ENCODE measurements around the gene ERCC1. TPM values are rescaled to one million over a fixed set of nuclear protein-coding genes. Genes with fewer than 3 reads are reported as not detected.

The ERCC1 gene
- polyA plus RNA-seq, 1 of the 3 experiments (the other 2 are of a cell fraction), result 95.3 TPM

DNA sequence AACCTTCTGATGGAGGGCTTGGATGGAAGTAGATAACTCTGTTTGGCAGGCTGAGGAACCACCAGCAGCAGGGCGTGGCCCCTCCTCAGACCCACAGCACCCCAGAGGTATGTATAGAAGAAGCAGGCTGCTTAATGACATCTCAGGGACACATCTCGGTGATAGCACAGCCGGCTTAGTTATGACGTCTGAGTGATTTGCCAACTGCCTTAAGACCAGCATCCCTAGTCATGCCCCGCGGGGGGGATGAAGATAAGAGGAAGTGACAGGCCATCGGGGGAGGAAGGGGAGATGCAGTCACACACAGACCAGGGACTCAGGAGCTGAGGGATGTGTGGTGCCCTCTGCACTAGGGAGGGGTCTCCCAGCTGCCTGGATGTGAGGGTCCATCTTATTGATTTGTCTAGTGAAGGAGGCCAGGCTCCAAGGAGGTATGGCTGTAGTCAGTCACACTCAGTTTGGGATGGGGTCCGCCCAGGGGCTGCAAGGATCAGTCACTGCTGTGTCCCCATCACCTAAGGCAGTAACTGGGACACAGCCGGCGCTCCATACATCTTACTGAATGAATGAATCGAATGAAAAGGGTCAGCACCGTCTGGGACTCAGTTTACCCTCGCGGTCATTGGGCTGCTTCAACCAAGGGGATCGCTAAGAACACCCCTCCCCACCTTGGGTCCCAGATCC is 19.2 kb upstream of the ERCC1 start (continued):
- TF ChIP-seq, protein P1, sequence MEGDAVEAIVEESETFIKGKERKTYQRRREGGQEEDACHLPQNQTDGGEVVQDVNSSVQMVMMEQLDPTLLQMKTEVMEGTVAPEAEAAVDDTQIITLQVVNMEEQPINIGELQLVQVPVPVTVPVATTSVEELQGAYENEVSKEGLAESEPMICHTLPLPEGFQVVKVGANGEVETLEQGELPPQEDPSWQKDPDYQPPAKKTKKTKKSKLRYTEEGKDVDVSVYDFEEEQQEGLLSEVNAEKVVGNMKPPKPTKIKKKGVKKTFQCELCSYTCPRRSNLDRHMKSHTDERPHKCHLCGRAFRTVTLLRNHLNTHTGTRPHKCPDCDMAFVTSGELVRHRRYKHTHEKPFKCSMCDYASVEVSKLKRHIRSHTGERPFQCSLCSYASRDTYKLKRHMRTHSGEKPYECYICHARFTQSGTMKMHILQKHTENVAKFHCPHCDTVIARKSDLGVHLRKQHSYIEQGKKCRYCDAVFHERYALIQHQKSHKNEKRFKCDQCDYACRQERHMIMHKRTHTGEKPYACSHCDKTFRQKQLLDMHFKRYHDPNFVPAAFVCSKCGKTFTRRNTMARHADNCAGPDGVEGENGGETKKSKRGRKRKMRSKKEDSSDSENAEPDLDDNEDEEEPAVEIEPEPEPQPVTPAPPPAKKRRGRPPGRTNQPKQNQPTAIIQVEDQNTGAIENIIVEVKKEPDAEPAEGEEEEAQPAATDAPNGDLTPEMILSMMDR (IDR thresholded peaks at IDR 0.05), result no peak
- TF ChIP-seq NRF1 (IDR thresholded peaks at IDR 0.05; ENCODE audit: low read depth, low read length) (no peak), RXRA (IDR thresholded peaks at IDR 0.05; ENCODE audit: borderline replicate concordance, low read depth) (no peak), EZH2phosphoT487 (IDR thresholded peaks at IDR 0.05; ENCODE audit: borderline replicate concordance, low read depth) (no peak), TCF12 (IDR thresholded peaks at IDR 0.05) (no peak), RAD21 (IDR thresholded peaks at IDR 0.05; ENCODE audit: low read length) (no peak)

DNA sequence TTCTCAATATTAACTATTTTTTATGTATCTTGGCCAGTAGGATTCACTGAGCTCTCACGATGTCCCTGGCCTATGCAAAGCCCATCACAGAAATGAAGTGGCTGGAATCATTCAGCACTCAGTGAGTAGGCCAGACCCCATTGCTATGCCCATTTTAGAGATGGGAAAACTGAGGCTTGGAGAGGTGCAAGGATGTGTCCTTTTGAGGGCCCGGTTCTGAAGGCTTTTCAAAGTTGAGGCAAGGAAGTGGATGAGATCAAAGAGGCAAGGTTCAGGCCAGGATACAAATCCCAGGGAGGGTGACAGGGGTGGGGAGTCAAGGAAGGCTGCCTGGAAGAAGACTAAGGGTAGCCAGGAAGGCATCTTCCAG is 18.7 kb upstream of the ERCC1 start:
- Histone ChIP-seq H3K79me2 (ENCODE audit: insufficient read depth) (no peaks in the 10 kb centered on the region; the same call in 1 of the 2 replicates), H3K4me1 (ENCODE audit: control insufficient read depth in 1 of 2, insufficient read depth in 2 of 2, low read depth in 1 of 2, low read length in 1 of 2) (peaks cover 5 to 16% of the 10 kb centered on the region in 2 experiments; a peak in 1 of 4 replicates), H3K36me3 (replicated peaks in 1 of 2; ENCODE audit: control insufficient read depth in 1 of 2, insufficient read depth in 2 of 2, low read length in 1 of 2) (no peaks in the 10 kb centered on the region), H3K27ac (ENCODE audit: low read depth in 2 of 2, low read length in 1 of 2) (peak overlapping the region in 1 of 2 experiments; percentile 96; a peak in 2 of 4 replicates), H3F3A (replicated peaks; ENCODE audit: insufficient read depth) (peaks cover 32% of the 10 kb centered on the region), H4K20me1 (ENCODE audit: insufficient read depth) (no peaks in the 10 kb centered on the region), H3K9me2 (no peaks in the 10 kb centered on the region), H3K4me3 (ENCODE audit: low read depth in 2 of 2, low read length in 1 of 2) (no peak overlapping the region), H3K9me3 (no peaks in the 10 kb centered on the region), H2AFZ (ENCODE audit: low read depth) (no peak overlapping the region), H3K9ac (no peak overlapping the region), H3K4me2 (no peak overlapping the region; the same call in 1 of the 2 replicates), H3K27me3 (ENCODE audit: insufficient read depth) (no peaks in the 10 kb centered on the region)
- 94% methylated on average over 2 of the region's 2 CpGs for WGBS (ENCODE audit: low lambda C conversion rate)
- CTCF ChIA-PET, result interaction anchor here (15.0 kb wide), 1 partner anchor 31 kb away, joined by 870 read pairs; the partner anchor contains the start of gene FOSB
- POLR2A ChIA-PET, result no interaction called here
- DNase-seq, result no peak
- no peak for TF ChIP-seq ELF1 (IDR thresholded peaks at IDR 0.05)
- TF ChIP-seq NFIC (IDR thresholded peaks at IDR 0.05; ENCODE audit: borderline replicate concordance), result no peak
- no peak for TF ChIP-seq GABPA (IDR thresholded peaks at IDR 0.05; ENCODE audit: low read depth)
- TF ChIP-seq, protein P1 (IDR thresholded peaks at IDR 0.05), result no peak
- TF ChIP-seq CHD2 (IDR thresholded peaks at IDR 0.05; ENCODE audit: low read length, partially characterized antibody), result no peak
- no peak for TF ChIP-seq REST (IDR thresholded peaks at IDR 0.05; ENCODE audit: low read depth, low read length)
- TF ChIP-seq, protein P2, sequence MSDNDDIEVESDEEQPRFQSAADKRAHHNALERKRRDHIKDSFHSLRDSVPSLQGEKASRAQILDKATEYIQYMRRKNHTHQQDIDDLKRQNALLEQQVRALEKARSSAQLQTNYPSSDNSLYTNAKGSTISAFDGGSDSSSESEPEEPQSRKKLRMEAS (IDR thresholded peaks at IDR 0.05; ENCODE audit: low read depth), result no peak
- no peak for TF ChIP-seq FOSL2 (IDR thresholded peaks at IDR 0.05; ENCODE audit: borderline replicate concordance, low read depth)
- no peak for TF ChIP-seq EZH2phosphoT487 (IDR thresholded peaks at IDR 0.05; ENCODE audit: borderline replicate concordance, low read depth)
- TF ChIP-seq GATA2 (CRISPR knock-in tag; IDR thresholded peaks at IDR 0.05), result no peak
- TF ChIP-seq POLR2AphosphoS5 (IDR thresholded peaks at IDR 0.05; ENCODE audit: low read depth, low read length), result no peak
- no peak for TF ChIP-seq USF1 (IDR thresholded peaks at IDR 0.05; ENCODE audit: borderline replicate concordance, low read depth)
- TF ChIP-seq RAD21 (IDR thresholded peaks at IDR 0.05; ENCODE audit: low read length), result no peak
- TF ChIP-seq, protein P3, sequence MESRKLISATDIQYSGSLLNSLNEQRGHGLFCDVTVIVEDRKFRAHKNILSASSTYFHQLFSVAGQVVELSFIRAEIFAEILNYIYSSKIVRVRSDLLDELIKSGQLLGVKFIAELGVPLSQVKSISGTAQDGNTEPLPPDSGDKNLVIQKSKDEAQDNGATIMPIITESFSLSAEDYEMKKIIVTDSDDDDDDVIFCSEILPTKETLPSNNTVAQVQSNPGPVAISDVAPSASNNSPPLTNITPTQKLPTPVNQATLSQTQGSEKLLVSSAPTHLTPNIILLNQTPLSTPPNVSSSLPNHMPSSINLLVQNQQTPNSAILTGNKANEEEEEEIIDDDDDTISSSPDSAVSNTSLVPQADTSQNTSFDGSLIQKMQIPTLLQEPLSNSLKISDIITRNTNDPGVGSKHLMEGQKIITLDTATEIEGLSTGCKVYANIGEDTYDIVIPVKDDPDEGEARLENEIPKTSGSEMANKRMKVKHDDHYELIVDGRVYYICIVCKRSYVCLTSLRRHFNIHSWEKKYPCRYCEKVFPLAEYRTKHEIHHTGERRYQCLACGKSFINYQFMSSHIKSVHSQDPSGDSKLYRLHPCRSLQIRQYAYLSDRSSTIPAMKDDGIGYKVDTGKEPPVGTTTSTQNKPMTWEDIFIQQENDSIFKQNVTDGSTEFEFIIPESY (IDR thresholded peaks at IDR 0.05; ENCODE audit: borderline replicate concordance, low read depth), result no peak
- TF ChIP-seq YY1 (IDR thresholded peaks at IDR 0.05; ENCODE audit: low read depth), result no peak
- TF ChIP-seq NRF1 (IDR thresholded peaks at IDR 0.05; ENCODE audit: low read depth, low read length), result no peak

Measured in SK-N-SH (cell line).